IMR-90 (cell line): ENCODE data around the gene TOMM6. TPM values are rescaled to one million over a fixed set of nuclear protein-coding genes. Genes with fewer than 3 reads are reported as not detected.

Experiments used
- ATAC-seq: fragments of 200-7000 bp; cut with Tn5 transposase; 2 replicates; pipeline ENCODE4 v1.9.1; 2020; ENCODE audit warnings: low read depth, mild to moderate bottlenecking, moderate library complexity
- BruUV-seq: library from RNA; stranded (reverse); fragments of 400-500 nt; replicated peaks from 2 replicates; lab custom pipeline; 2021; lab: Mats Ljungman, UMichigan
- CTCF ChIA-PET: fragments of 300-600 bp; formaldehyde crosslinking; extraction: SDS; loops from one replicate; lab custom pipeline; 2021; ENCODE audit warnings: antibody characterized with exemption; lab: Yijun Ruan, JAX
- POLR2A ChIA-PET: fragments of 300-600 bp; sonication (Branson Sonifier 250); formaldehyde crosslinking; loops from one replicate; lab custom pipeline; 2022; ENCODE audit warnings: antibody characterized with exemption; ENCODE audit not compliant: unreplicated experiment; lab: Charles Lee
- DNase-seq: peaks from one replicate; pipeline ENCODE4 v3.0.0; 2013
- H2AFZ ChIP-seq: replicated peaks from 2 replicates; pipeline ENCODE3; 2013; ENCODE audit warnings: low read length, mild to moderate bottlenecking; ENCODE audit not compliant: poor library complexity
- H2AK5ac ChIP-seq: 2 replicates; pipeline ENCODE4 v1.6.1; 2013; ENCODE audit warnings: low read depth, low read length, inconsistent platforms
- H2AK9ac ChIP-seq: replicated peaks from 2 replicates; pipeline ENCODE3; 2013; ENCODE audit warnings: mild to moderate bottlenecking, low read depth, low read length, moderate library complexity; ENCODE audit not compliant: poor library complexity
- H2BK120ac ChIP-seq: 2 replicates; pipeline ENCODE4 v1.6.1; 2013; ENCODE audit warnings: low read depth, low read length, inconsistent platforms
- H2BK15ac ChIP-seq: 3 replicates; pipeline ENCODE4 v1.6.1; 2013; ENCODE audit warnings: low read depth, low read length, inconsistent platforms
- H2BK20ac ChIP-seq: 2 replicates; pipeline ENCODE4 v1.6.1; 2013; ENCODE audit warnings: low read depth, mild to moderate bottlenecking, inconsistent platforms, low read length, moderate library complexity
- H2BK5ac ChIP-seq: 2 replicates; pipeline ENCODE4 v1.6.1; 2013; ENCODE audit warnings: mild to moderate bottlenecking, low read depth, low read length, inconsistent platforms; ENCODE audit not compliant: poor library complexity, severe bottlenecking
- H3K14ac ChIP-seq: replicated peaks from 2 replicates; pipeline ENCODE4 v1.6.1; 2013; ENCODE audit warnings: low read depth, low read length, inconsistent platforms
- H3K18ac ChIP-seq: 2 replicates; pipeline ENCODE4 v1.6.1; 2013; ENCODE audit warnings: low read depth, low read length, control low read depth
- H3K23ac ChIP-seq: 2 replicates; pipeline ENCODE4 v1.6.1; 2013; ENCODE audit warnings: low read depth, low read length, inconsistent platforms
- H3K27ac ChIP-seq: 2 replicates; pipeline ENCODE4 v1.5.1; 2013; ENCODE audit warnings: mild to moderate bottlenecking, control low read depth, low read length; ENCODE audit not compliant: insufficient read depth
- H3K27me3 ChIP-seq: 2 replicates; pipeline ENCODE4 v1.6.1; 2013; ENCODE audit warnings: low read length; ENCODE audit not compliant: control insufficient read depth, insufficient read depth
- H3K36me3 ChIP-seq: 2 replicates; pipeline ENCODE4 v1.6.1; 2013; ENCODE audit warnings: low read length, mixed read lengths; ENCODE audit not compliant: control insufficient read depth, insufficient read depth
- H3K4ac ChIP-seq: 2 replicates; pipeline ENCODE4 v1.6.1; 2013; ENCODE audit warnings: low read depth, low read length, inconsistent platforms
- H3K4me1 ChIP-seq: 2 replicates; pipeline ENCODE4 v1.6.1; 2013; ENCODE audit warnings: low read length, mixed read lengths; ENCODE audit not compliant: control insufficient read depth, insufficient read depth
- H3K4me2 ChIP-seq: 2 replicates; pipeline ENCODE4 v1.6.1; 2013; ENCODE audit warnings: low read depth, mild to moderate bottlenecking, control low read depth, low read length, moderate library complexity
- H3K4me3 ChIP-seq: 2 replicates; pipeline ENCODE4 v1.5.1; 2013; ENCODE audit warnings: low read depth, mild to moderate bottlenecking, control low read depth, low read length, moderate library complexity; ENCODE audit not compliant: insufficient read depth
- H3K56ac ChIP-seq: 2 replicates; pipeline ENCODE4 v1.6.1; 2013; ENCODE audit warnings: low read length, inconsistent platforms; ENCODE audit not compliant: insufficient read depth; ENCODE audit errors: extremely low read depth
- H3K79me1 ChIP-seq, 2 experiments: 2 replicates each; pipeline ENCODE4 v1.6.1; 2013; ENCODE audit warnings: low read length in 2 of 2, inconsistent platforms in 1 of 2, low read depth in 1 of 2
- H3K9ac ChIP-seq: 2 replicates; pipeline ENCODE4 v1.6.1; 2013; ENCODE audit warnings: low read depth, low read length, control low read depth
- H3K9me1 ChIP-seq: 2 replicates; pipeline ENCODE4 v1.6.1; 2013; ENCODE audit warnings: low read length, inconsistent platforms; ENCODE audit not compliant: insufficient read depth
- H3K9me3 ChIP-seq: 2 replicates; pipeline ENCODE4 v1.6.1; 2013; ENCODE audit warnings: low read length; ENCODE audit not compliant: control insufficient read depth, insufficient read depth
- H4K20me1 ChIP-seq: 2 replicates; pipeline ENCODE4 v1.6.1; 2013; ENCODE audit warnings: low read length, inconsistent platforms; ENCODE audit not compliant: insufficient read depth
- H4K5ac ChIP-seq: 2 replicates; pipeline ENCODE4 v1.6.1; 2013; ENCODE audit warnings: mild to moderate bottlenecking, low read depth, low read length, control low read depth
- H4K8ac ChIP-seq, 2 experiments: 2 replicates each; pipeline ENCODE4 v1.6.1; 2013; ENCODE audit warnings: low read depth in 2 of 2, low read length in 2 of 2, control low read depth in 1 of 2, inconsistent platforms in 1 of 2
- H4K91ac ChIP-seq: 2 replicates; pipeline ENCODE4 v1.6.1; 2013; ENCODE audit warnings: low read depth, low read length, inconsistent platforms; ENCODE audit not compliant: insufficient read depth
- BHLHE40 ChIP-seq: fragments of 150-350 bp; IDR thresholded peaks from 2 replicates; pipeline ENCODE4 v1.6.1; 2016; ENCODE audit warnings: mild to moderate bottlenecking, low read depth, low read length
- CEBPB ChIP-seq: IDR thresholded peaks from 2 replicates; pipeline ENCODE4 v1.6.1; 2012; ENCODE audit warnings: low read depth, low read length, improper control_type of control experiment
- CHD1 ChIP-seq: IDR thresholded peaks from 2 replicates; pipeline ENCODE4 v1.6.1; 2012; ENCODE audit warnings: low read depth, low read length, improper control_type of control experiment
- MAFK ChIP-seq: IDR thresholded peaks from 2 replicates; pipeline ENCODE4 v1.6.1; 2012; ENCODE audit warnings: low read depth, low read length, improper control_type of control experiment
- MAZ ChIP-seq: IDR thresholded peaks from 2 replicates; pipeline ENCODE4 v1.6.1; 2012; ENCODE audit warnings: low read depth, mild to moderate bottlenecking, low read length, improper control_type of control experiment, moderate library complexity, borderline replicate concordance
- MXI1 ChIP-seq: IDR thresholded peaks from 2 replicates; pipeline ENCODE4 v1.6.1; 2012; ENCODE audit warnings: low read depth, mild to moderate bottlenecking, low read length, moderate library complexity, borderline replicate concordance
- NFE2L2 ChIP-seq: fragments of 150-350 bp; IDR thresholded peaks from 2 replicates; pipeline ENCODE4 v1.6.1; 2016; ENCODE audit warnings: low read depth, mild to moderate bottlenecking, low read length
- RAD21 ChIP-seq: IDR thresholded peaks from 2 replicates; pipeline ENCODE4 v1.6.1; 2012; ENCODE audit warnings: low read length, improper control_type of control experiment
- RCOR1 ChIP-seq: IDR thresholded peaks from 2 replicates; pipeline ENCODE4 v1.6.1; 2012; ENCODE audit warnings: mild to moderate bottlenecking, low read length, improper control_type of control experiment; ENCODE audit not compliant: insufficient replicate concordance
- RFX5 ChIP-seq: IDR thresholded peaks from 2 replicates; pipeline ENCODE4 v1.8.0; 2012; ENCODE audit warnings: low read depth, mild to moderate bottlenecking, low read length, moderate library complexity
- SMC3 ChIP-seq: fragments of 150-350 bp; IDR thresholded peaks from 2 replicates; pipeline ENCODE4 v1.6.1; 2016; ENCODE audit warnings: low read depth, mild to moderate bottlenecking, antibody characterized with exemption, low read length, moderate library complexity
- WGBS, 2 experiments: methylation state at CpG; one replicate each; pipeline versions ENCODE4 v1.1.5 to v1.1.7; 2013; ENCODE audit warnings: missing lambda C conversion rate in 2 of 2; ENCODE audit not compliant: insufficient read length in 1 of 2; ENCODE audit errors: extremely low coverage in 2 of 2; 5-methylcytosine and 5-hydroxymethylcytosine counted together
- dilution Hi-C: fragments of 300-500 bp; cut with HindIII; formaldehyde crosslinking; loops from one replicate; pipeline ENCODE4 v1.14.3; 2018; ENCODE audit warnings: low sequenced_read_pairs; ENCODE audit not compliant: unreplicated experiment
- in situ Hi-C: fragments of 300-500 bp; cut with MboI; formaldehyde crosslinking; loops from 3 replicates; pipeline ENCODE4 v1.14.3; 2019; ENCODE audit warnings: low sequenced_read_pairs, inconsistent platforms, mixed read lengths
- intact Hi-C: fragments of 100-400 bp; cut with micrococcal nuclease; formaldehyde crosslinking; loops from 2 replicates; pipeline ENCODE4 v1.10.0; 2022
- polyA plus RNA-seq, 3 experiments: library from polyadenylated mRNA; depleted of rRNA; stranded (reverse); fragments of >200 nt; gene quantifications; 2 replicates each; pipeline ENCODE4 v1.2.3, GENCODE V29; 2012; ENCODE audit warnings: low replicate concordance in 1 of 3
- total RNA-seq: library from RNA; depleted of rRNA; stranded (reverse); fragments of >200 nt; gene quantifications from 2 replicates; pipeline ENCODE4 v1.2.3, GENCODE V29; 2012
- TF ChIP-seq, protein P1 (sequence below): fragments of 150-350 bp; IDR thresholded peaks from 2 replicates; pipeline ENCODE4 v1.6.1; 2017; ENCODE audit warnings: mild to moderate bottlenecking, antibody characterized with exemption, low read length, low read depth
- TF ChIP-seq, protein P2 (sequence below): conservative IDR thresholded peaks from 2 replicates; pipeline ENCODE4 v1.5.1; 2012; ENCODE audit warnings: mild to moderate bottlenecking, low read depth, low read length, improper control_type of control experiment
- TF ChIP-seq, protein P3 (sequence below): fragments of 150-350 bp; IDR thresholded peaks from 2 replicates; pipeline ENCODE4 v1.6.1; 2016; ENCODE audit warnings: low read depth, mild to moderate bottlenecking, low read length, moderate library complexity, borderline replicate concordance

Gene TOMM6
- total and polyA plus RNA-seq, 2 of the 4 experiments (the other 2 are of a cell fraction) = 128 to 227 TPM

GRCh38 chr6:41757271-41757670 lies 30.2 kb upstream of the TOMM6 start:
- peaks cover 3% of the 10 kb centered on the region; the same call in 1 of the 2 replicates for H3K4me1 ChIP-seq
- H3K27me3 ChIP-seq = peaks cover 34% of the 10 kb centered on the region
- no peak overlapping the region for H2BK5ac ChIP-seq
- H2AFZ ChIP-seq = no peak overlapping the region
- no CpG with 5 or more reads among the region's 6 CpGs for WGBS, 2 experiments
- no peak for DNase-seq
- H2AK5ac ChIP-seq = no peak overlapping the region
- no peak overlapping the region for H3K4me3 ChIP-seq
- H4K91ac ChIP-seq = no peak overlapping the region
- no peak overlapping the region for H4K5ac ChIP-seq
- no peak overlapping the region for H3K23ac ChIP-seq
- no peaks in the 10 kb centered on the region for H3K36me3 ChIP-seq
- CTCF ChIA-PET = no interaction called here
- peak overlapping the region; percentile 5 for H2AK9ac ChIP-seq
- no peak overlapping the region for H2BK15ac ChIP-seq
- intact Hi-C loops (no loop called here), in situ Hi-C loops (no loop called here), dilution Hi-C loops (no loop called here)
- no TSS peak for BruUV-seq
- H4K8ac ChIP-seq = no peak overlapping the region
- no peak overlapping the region for H3K4ac ChIP-seq
- no peaks in the 10 kb centered on the region for H4K20me1 ChIP-seq
- no peak overlapping the region for H3K14ac ChIP-seq
- ATAC-seq = no peak
- no peaks in the 10 kb centered on the region for H3K9me3 ChIP-seq
- no peak overlapping the region for H2BK20ac ChIP-seq
- H3K79me1 ChIP-seq = no peaks in the 10 kb centered on the region
- H3K27ac ChIP-seq = no peak overlapping the region
- H3K4me2 ChIP-seq = no peak overlapping the region
- POLR2A ChIA-PET = no interaction called here
- no peaks in the 10 kb centered on the region; the same call in 1 of the 2 replicates for H3K9me1 ChIP-seq
- H3K56ac ChIP-seq = no peak overlapping the region
- no peak overlapping the region for H3K9ac ChIP-seq
- no peak for TF ChIP-seq MAFK
- TF ChIP-seq, protein P1, sequence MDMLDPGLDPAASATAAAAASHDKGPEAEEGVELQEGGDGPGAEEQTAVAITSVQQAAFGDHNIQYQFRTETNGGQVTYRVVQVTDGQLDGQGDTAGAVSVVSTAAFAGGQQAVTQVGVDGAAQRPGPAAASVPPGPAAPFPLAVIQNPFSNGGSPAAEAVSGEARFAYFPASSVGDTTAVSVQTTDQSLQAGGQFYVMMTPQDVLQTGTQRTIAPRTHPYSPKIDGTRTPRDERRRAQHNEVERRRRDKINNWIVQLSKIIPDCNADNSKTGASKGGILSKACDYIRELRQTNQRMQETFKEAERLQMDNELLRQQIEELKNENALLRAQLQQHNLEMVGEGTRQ = no peak
- no peak for TF ChIP-seq RCOR1
- TF ChIP-seq CHD1 = no peak
- no peak for TF ChIP-seq BHLHE40
- TF ChIP-seq MXI1 = no peak
- no peak for TF ChIP-seq CEBPB
- TF ChIP-seq, protein P2, sequence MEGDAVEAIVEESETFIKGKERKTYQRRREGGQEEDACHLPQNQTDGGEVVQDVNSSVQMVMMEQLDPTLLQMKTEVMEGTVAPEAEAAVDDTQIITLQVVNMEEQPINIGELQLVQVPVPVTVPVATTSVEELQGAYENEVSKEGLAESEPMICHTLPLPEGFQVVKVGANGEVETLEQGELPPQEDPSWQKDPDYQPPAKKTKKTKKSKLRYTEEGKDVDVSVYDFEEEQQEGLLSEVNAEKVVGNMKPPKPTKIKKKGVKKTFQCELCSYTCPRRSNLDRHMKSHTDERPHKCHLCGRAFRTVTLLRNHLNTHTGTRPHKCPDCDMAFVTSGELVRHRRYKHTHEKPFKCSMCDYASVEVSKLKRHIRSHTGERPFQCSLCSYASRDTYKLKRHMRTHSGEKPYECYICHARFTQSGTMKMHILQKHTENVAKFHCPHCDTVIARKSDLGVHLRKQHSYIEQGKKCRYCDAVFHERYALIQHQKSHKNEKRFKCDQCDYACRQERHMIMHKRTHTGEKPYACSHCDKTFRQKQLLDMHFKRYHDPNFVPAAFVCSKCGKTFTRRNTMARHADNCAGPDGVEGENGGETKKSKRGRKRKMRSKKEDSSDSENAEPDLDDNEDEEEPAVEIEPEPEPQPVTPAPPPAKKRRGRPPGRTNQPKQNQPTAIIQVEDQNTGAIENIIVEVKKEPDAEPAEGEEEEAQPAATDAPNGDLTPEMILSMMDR = no peak
- TF ChIP-seq NFE2L2 = no peak
- no peak for TF ChIP-seq RFX5
- TF ChIP-seq RAD21 = no peak
- TF ChIP-seq SMC3 = no peak
- no peak for TF ChIP-seq MAZ
- TF ChIP-seq, protein P3, sequence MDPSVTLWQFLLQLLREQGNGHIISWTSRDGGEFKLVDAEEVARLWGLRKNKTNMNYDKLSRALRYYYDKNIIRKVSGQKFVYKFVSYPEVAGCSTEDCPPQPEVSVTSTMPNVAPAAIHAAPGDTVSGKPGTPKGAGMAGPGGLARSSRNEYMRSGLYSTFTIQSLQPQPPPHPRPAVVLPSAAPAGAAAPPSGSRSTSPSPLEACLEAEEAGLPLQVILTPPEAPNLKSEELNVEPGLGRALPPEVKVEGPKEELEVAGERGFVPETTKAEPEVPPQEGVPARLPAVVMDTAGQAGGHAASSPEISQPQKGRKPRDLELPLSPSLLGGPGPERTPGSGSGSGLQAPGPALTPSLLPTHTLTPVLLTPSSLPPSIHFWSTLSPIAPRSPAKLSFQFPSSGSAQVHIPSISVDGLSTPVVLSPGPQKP = no peak
- no peak overlapping the region for H3K18ac ChIP-seq
- H2BK120ac ChIP-seq = no peak overlapping the region
